GM18520 (cell line): ENCODE data around the gene FAM187B.
"Not testable (repeated sequence)": the region's sequence is repeated elsewhere in the genome, so short reads cannot be mapped to it uniquely, and the experiment has no call there.

Source experiments
- ATAC-seq: cut with Tn5 transposase; IDR thresholded peaks from one replicate; pipeline ENCODE4 v1.9.1; 2021; ENCODE audit not compliant: unreplicated experiment

Gene FAM187B

DNA sequence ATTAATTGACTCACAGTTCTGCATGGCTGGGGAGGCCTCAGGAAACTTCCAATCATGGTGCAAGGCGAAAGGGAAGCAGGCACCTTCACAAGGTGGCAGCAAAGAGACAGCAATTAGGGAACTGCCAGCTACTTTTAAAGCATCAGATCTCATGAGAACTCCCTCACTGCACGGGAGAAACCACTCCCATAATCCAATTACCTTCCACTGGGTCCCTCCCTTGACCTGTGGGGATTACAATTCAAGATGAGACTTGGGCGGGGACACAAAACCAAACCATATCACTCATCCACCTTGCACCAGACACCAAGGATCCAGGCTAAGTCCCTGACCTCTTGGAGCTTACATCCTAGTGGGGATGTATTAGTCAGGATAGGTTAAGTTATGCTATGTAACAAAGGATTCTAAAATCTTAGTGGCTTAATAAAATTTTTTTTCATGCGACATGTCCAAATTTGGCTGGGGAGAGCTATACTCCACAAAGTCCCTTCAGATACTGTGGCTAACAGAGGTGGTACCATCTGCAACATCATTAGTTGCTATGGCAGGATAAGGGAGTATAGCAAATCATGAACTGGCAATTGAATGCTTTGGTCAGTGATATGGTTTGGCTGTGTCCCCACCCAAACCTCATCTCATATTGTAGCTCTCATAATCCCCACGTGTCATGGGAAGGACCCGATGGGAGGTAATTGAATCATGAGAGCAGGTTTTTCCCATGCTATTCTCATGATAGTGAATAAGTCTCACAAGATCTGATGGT lies 8.3 kb upstream of the FAM187B start:
- no peak for ATAC-seq

DNA sequence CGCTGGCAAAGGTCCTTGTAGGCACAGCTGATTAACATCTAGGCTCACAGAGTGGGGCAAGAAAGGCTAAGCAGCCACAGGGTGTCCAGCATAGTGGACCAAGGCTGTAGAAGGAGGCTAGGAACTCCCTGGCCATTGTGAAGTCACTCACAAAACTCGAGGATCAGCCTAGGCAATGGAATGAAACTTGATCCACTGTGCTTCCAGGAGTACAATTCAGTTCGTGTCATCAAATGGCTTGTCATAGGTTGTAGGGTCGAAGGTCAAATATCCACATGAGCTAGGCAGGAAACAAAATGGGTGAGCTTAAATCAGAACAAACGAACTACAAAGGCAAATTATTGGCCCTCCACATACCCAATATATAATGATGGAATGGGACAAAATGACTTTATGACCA lies 4.4 kb upstream of the FAM187B start:
- no peak for ATAC-seq

DNA sequence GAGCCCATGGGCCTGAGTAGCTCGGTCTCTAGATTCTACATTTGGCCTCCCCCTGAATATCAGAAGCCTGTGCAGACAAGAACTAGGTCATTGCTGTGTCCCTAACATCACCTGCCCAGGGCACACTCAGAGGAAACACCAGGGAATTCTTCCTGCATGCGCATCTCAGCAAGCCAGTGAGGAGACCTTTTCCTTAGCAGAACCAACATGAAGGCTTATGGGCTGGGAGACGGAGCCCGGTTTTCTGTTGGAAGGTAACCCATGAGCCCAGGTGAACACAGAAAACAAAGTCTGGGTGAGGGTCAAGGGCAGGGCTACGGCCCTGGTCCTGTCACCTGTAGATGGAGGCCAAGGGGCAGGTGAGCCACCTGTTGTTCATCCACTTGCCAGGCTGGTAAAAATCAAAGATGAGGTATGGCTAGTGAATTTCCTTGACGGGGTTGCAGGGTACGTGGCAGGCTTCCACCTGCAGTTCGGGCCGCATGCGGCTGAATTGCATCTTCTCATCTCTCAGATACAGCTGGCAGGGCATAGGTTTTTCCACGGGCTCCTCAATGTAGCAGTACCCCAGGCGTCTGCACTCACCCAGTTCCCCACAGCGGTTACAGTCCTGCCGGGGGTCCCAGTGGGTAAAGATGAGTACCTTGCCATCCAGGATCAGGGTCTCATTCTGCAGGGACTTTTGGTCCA lies 3.6 kb upstream of the FAM187B start:
- no peak for ATAC-seq

DNA sequence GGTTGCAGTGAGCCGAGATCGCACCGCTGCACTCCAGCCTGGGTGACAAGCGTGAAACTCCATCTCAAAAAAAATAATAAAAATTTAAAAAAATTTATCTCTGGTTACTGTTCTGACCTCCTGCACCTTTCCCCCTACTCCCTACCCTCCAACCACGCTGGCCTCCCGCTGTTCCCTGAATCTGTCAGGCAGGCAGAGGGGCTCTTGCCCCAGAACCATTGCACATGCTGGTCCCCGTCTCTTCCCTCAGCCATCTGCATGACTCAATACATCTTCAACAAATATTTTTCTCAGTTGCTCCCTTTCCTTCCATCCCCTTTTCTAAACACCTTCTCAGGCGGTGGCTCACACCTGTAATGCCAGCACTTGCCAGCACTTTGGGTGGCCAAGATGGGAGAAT lies 1.1 kb upstream of the FAM187B start:
- no peak for ATAC-seq

DNA sequence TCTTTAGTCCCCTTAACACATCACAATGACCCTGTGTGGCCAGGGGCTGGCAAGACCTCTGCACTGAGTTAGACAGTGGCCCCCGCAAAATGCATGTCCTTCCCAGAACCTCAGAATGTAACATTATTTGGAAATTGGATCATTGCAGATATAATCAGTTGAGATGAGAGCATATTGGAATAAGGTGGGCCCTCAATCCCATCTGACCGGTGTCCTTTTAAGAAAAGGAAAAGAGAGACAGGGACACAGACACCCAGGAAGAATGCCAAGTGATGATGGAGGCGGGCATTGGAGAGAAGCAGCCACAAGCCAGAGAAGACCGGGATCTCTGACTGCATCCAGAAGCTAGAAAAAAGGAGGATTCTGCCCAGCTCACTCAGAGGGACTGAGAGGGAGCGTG lies 1.8 kb downstream of the FAM187B start:
- ATAC-seq: no peak

DNA sequence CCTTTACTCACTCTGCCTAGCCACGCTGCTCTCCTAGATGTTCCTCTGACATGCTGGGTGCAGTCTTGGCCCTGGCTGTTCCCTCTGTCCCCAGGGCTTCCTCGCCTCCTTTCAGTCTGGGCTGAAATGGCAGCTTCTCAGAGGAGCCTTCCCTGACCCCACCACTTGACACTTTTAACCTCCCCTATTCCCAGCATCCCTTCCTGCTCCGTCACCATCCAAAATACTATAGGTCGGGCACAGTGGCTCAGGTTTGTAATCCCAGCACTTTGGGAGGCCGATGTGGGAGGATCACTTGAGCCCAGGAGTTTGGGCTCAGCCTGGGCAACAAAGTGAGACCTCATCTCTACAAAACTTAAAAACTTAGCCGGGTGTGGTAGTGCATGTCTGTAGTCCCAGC lies 2.6 kb downstream of the FAM187B start:
- ATAC-seq: no peak

DNA sequence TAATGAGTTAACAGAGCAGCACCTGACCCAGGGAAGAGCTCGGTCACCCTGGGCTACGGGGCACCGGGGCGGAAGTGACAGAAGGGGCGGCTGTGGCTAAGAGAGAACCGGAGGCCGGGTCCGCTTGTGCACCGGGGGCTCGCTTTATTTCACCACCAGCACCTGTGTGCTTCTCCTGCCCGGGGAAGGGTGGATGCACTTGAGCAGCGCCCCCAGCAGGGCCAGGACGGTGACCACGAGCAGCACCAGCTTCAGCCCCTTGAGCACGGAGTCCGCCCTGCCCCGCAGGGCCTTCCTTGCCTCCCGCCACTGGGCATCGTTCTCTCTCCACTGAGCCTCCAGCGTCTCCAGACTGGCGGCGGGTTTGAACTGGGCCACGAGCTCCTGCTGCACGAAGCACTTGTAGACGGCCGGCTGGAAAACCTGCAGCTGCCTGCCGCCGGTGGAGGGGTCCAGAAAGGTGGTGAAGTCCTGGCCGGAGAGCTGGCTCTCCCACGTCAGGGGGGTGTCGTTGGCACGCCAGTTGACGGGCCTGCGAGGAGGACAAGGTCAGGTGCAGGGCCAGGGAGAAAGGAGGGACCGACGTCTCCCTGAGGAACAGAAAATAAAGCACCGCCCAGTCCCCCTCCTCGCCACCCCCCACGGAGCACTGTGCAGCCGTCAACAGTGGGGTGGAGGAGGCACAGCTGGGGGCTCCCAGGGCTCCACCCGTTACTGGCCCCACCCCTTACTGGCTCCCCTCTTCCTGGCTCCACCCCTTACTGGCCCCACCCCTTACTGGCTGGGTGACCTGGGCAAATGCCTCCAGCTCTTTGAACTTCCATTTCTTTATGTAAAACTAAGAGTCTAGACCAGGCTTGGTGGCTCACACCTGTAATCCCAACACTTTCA lies 3.6 kb downstream of the FAM187B start:
- ATAC-seq: no peak

DNA sequence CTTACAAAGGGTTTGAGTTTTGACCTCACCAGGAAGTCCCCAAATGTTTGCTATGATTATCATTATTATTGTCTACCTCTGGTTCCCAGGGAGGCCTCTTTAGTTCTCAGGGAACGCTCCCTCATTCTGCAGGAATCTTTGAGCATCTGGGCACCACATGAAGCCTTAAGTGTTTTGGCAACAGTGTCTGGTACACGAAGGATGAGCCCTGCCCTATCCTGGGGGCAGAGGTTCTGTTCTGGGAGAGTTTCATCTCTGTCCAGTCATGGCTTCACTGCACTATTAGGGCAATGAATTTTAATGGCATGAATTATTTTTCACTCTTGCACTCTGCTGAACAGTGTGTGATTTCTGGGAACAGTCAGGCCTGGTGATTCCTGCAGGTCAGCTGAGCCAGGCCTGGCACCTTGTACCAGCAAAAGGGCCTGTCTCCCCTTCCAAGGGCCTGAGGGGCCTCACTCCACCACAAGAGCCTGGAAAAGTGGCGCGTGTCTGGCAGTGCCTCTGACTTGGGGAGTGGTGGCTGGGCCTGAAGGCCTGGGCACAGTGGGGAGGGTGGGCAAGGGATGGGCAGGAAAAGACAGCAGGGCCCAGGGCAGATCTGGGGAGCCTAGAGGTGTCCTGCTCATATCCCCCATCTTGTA lies 4.6 kb downstream of the FAM187B start:
- ATAC-seq: no peak

DNA sequence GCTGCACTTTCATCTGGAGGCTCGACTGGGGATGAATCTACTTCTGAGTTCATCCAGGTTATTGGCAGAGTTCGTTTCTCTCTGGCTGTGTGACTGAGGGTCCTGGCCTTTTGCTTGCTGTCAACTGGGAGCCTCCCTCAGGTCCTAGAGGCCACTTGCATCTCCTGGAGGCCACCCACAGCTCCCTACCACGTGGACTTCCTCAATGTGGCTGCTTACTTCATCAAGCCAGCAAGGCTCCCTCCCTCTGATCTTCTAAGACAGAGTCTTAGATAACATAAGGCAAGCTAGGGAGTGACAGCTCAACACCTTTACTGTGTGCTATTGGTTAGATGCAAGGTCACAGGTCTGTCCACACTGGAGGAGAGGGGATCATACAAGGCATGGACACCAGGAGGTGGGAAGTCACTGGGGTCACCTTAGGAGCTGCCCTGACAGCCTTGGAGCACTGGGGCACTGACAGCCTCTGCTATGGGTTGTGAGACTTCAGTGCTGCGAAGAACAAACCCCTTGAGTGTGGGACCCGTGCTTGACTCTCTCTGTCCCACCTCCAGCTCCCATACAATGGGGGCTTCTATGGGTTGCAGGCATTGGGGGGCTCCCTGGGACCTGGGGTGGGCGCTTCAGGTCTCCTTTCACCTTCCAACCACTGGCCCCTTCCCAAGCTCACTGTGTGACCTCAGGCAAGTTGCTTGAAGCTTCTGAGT lies 5.3 kb downstream of the FAM187B start:
- no peak for ATAC-seq

DNA sequence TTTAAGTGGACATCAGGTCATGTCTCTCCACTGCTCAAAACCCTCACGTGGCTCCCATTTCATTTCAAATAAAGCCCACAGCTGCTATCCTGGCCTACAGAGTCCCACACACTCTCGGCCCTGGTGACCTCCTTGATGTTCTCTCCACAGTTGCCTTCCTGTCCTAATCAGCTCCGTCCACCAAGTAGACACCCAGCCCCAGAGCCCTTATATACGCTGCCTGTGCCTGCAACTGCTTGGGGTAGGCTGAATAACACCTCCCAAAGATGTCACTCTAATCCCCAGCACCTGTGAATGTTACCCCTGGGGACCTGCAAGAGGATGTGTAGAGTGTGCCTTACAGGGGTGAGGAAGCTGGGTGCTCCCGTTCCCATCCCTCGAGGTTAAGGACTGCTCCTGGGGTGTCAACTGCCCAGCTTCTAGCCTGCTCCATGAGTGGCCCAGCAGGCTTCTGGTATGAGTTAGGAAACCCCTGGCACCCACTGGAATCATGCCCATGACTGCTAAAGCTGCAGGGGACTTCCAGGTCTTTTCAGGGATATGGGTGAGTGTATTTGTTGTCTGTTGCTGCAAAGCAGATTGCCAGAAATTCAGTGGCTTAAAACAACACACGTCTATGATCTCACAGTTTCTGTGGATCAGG lies 6.0 kb downstream of the FAM187B start:
- ATAC-seq: no peak

DNA sequence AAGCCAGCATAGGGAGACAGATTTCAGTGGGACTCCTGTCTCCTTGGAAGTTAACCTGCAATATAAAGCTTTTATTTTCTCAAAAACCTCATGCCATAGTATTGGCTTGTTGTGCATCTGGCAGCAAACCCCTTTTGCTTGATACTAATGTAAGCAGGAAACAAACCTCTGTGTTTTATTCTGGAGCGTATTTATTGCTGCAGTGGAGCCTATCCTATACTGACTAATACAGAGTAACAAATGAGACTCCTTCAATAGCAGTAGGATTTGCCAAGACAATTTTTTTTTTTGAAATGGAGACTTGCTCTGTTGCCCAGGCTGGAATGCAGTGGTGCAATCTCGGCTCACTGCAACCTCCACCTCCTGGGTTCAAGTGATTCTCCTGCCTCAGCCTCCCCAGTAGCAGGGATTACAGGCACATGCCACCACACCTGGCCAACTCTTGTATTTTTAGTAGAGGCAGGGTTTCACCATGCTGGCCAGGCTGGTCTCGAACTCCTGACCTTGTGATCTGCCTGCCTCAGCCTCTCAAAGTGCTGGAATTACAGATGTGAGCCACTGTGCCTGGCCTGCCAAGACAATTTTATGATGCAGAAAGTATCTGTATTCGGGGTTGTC lies 7.5 kb downstream of the FAM187B start:
- ATAC-seq: not testable (repeated sequence)

DNA sequence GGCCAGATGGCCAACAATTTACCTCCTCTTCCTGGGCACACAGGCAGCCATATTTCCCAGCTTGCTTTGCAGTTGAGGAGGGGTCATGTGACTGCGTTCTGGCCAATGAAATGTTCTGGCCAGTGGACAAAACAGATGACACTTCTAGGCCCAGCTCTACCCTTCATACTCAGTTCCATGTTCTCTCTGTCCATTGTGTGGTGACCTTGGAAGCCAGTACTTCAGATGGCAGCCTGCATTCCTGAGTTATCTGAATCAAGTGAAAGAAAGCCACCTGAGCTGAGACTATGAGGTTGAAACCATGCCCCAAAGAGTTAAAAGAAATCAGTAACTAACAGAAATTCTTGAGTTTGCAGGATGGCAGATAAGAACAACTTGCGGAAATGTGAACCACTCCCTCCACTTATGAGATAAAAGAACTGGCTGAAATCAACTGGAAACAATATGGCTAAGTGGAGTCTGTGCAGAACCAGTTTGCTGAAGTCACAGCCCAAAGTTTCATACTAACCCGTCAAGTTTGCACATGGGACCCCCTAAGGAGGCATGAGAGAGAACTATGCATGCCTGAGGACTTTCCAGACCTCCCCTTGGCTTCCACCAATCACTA lies 8.1 kb downstream of the FAM187B start:
- no peak for ATAC-seq

DNA sequence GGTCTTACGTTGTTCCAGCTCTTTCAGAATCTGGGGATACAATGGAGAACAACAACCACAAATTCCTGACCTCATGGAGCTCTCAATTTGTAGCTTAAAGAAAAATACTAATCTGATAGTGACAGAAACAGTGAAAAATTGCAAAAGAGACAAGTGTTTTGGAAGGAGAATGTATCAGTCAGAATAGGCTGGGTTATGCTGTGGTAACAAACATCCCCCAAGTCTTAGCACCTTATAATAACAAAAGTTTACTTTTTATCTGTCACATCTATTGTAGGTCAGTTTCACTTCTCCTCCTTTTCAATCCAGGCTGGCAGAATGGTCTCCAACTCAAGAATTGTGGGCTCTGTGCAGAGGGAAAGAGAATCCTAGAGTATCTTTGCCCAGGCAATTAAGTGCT lies 9.5 kb downstream of the FAM187B start:
- no peak for ATAC-seq

DNA sequence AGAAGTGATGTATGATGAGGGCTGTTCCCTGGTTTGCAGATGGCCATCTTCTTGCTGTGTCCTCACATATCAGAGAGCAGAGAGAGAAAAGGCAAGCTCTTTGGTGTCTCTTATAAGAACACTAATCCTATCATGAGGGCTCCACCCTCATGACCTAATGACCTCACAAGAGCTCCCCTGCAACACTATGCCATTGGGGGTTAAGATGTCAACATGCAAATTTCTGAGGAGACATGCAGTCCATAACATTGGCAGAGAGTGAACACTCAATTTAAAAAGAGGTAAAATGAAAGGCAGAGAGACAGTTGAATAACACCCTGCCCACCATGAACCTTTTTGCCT lies 10.9 kb downstream of the FAM187B start:
- ATAC-seq: no peak

DNA sequence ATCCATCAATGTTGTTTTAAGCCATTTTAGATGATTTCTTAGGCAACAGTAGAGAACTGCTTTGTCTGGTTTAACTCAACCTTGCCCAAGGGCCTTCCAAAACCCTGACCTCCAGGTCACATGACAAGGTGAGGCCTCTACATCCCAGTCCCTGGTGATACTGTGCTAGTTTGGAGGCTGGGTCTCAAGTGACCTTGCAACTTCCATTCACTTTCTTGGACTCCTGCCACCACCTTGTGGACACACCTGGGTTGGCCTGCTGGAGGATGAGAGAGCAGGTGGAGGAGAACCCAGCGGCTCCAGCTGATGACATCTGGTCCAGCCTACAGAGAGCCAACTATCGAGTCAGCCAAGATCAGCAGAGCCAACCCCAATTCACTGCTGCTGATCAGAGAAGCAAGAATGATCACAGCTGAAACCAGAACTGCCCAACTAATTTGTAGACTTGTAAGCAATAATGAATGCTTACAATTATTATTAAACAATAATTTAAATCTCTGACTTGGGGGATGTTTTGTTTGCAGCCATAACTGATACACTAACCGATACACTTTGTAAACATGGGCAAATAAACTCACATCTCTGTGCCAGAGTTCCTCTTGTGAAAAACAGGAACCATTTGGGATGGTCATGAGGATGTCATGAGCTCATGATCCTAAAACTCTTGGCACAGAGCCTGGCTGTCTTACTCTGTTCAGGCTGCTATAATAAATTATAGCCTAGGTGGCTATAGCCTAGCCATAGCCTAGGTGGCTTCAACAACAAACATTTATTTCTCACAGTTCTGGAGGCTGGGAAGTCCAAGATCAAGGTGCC lies 11.5 kb downstream of the FAM187B start:
- no peak for ATAC-seq

DNA sequence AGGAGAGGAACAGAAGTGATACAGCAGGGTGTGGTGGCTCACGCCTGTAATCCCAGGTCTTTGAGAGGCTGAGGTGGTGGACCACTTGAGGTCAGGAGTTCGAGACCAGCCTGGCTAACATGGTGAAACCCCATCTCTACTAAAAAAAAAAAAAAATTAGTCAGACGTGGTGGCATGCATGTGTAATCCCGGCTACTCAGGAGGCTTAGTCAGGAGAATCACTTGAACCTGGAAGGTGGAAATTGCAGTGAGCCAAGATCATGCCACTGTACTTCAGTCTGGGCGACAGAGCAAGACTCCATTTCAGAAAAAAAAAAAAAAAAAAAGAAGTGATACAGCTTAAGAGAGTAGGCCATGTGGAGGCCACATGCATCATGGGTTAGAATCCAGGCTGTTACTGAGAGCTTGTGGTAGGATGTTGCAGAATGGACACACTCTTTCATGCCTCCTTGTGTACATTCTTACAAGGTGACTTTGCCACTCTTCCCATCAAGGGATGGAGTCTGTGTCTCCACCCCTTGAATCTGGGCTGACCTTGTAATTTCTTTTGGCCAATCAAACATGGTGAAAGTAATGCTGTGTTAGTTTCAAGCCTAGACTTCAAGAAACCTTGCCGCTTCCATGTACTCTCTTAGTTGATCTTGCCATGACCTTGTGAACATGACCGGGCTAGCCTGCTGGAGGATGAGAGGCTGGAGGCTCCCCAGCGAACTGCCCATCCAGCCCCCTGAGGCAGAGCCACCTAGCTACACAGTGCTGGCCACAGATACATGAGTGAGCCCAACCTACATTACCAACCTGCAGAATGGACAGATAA lies 12.3 kb downstream of the FAM187B start:
- no peak for ATAC-seq

DNA sequence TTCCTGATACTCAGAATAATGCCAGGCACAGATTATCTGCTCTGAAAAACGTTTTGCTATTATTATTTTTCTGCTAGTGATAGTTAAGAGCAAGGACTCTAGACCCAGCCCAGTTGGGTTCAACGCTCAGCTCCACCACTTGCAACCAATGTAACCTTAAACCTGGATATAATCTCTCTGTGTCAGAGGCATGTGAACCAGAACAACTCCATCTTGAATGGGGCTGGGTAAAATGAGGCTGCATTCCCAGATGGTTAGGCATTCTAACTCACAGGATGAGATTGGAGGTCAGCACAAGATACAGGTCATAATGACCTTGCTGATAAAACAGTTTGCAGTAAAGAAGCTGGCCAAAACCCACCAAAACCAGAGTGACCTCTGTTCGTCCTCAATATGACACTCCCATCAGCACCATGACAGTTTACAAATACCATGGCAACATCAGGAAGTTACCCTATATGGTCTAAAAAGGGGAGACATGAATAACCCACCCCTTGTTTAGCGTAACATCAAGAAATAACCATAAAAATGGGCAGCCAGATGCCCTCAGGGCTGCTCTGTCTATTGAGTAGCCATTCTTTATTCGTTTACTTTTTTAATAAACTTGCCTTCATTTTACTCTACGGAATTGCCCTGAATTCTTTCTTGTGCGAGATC lies 13.6 kb downstream of the FAM187B start:
- no peak for ATAC-seq
